Measurements from ENCODE around the gene PAFAH1B1.
"Not testable (repeated sequence)": the region's sequence is repeated elsewhere in the genome, so short reads cannot be mapped to it uniquely, and the experiment has no call there.

PAFAH1B1 gene

DNA sequence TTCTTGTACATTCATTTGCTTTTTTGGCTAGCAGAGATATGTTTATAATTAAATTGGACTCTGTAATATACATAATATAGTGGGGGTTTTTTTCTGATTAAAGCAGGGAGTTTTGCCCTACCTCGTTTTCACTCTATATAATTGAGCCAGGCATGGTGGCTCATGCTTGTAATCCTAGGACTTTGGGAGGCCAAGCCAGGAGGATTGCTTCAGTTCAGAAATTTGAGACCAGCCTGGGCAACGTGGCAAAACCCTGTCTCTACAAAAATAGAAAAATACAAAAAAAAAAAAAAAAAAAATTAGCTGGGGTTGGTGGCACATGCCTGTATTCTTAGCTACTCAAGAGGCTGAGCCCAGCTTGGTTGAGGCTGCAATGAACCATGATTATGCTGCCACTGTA lies 42.2 kb downstream of the PAFAH1B1 start:
- DNase-seq (ENCODE audit: low read depth in 2 of 2): no peak

DNA sequence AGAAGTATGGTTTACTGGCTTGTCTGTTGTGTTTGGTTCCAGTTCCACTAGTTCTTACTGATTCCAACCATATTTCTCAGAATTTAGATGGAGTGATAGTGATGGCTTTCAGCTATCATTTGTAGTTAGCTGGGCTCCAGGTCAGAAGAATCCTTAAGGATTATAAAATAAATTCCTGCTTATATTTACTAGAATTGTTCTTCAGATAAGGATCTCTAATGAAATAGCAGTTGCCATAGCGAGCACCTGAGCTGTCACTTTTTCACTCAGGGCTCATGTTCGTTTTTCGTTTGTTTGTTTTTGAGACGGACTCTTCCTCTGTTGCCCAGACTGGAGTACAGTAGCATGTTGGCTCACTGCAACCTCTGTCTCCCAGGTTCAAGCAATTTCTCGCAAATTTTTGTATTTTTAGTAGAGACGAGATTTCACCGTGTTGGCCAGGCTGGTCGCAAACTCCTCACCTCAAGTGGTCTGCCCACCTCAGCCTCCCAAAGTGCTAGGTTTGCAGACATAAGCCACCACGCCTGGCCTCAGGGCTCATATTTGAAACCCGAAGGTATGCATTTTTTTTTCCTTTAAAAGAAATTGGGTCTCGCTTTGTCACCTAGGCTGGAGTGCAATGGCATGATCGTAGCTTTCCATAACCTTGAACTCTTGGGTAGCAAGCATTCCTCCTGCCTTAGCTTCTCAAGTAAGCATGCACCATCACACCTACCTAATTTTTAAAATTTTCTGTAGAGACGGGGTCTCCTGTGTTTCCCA lies 42.9 kb downstream of the PAFAH1B1 start:
- DNase-seq (ENCODE audit: low read depth in 2 of 2): no peak

- DNase-seq (ENCODE audit: low read depth in 2 of 2): no peak
These were observed 44.0 kb downstream of the PAFAH1B1 start for GRCh38 chr17:2637422-2637821.

- no peak for DNase-seq (ENCODE audit: low read depth in 2 of 2)
These were observed 51.5 kb downstream of the PAFAH1B1 start for GRCh38 chr17:2644971-2645370.

DNA sequence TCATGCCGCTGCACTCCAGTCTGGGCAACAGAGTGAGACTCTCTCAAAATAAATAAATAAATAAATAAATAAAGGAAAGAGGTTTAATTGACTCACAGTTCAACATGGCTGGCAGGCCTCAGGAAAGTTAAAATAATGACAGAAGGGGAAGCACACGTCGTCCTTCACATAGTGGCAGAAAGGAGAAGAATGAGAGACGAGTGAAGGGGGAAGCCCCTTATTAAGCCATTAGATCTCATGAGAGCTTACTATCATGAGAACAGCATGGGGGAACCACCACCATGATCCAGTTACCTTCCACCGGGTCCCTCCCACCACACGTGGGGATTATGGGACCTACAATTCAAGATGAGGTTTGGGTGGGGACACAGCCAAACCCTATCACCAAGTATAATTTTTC lies 54.5 kb downstream of the PAFAH1B1 start:
- DNase-seq (ENCODE audit: low read depth in 2 of 2): no peak

- DNase-seq (ENCODE audit: low read depth in 2 of 2): no peak
These were observed 55.7 kb downstream of the PAFAH1B1 start for GRCh38 chr17:2649191-2649590.

- not testable (repeated sequence) for DNase-seq (ENCODE audit: low read depth in 2 of 2)
These were observed 59.5 kb downstream of the PAFAH1B1 start for GRCh38 chr17:2652911-2653310.

- no peak for DNase-seq (ENCODE audit: low read depth in 2 of 2)
These were observed 62.1 kb downstream of the PAFAH1B1 start for GRCh38 chr17:2655546-2655945.

- no peak for DNase-seq (ENCODE audit: low read depth in 2 of 2)
These were observed 62.8 kb downstream of the PAFAH1B1 start for GRCh38 chr17:2656283-2656682.

- DNase-seq (ENCODE audit: low read depth in 2 of 2): not testable (repeated sequence)
These were observed 65.9 kb downstream of the PAFAH1B1 start for GRCh38 chr17:2659337-2659736.

- not testable (repeated sequence) for DNase-seq (ENCODE audit: low read depth in 2 of 2)
These were observed 67.0 kb downstream of the PAFAH1B1 start for GRCh38 chr17:2660410-2660809.

DNA sequence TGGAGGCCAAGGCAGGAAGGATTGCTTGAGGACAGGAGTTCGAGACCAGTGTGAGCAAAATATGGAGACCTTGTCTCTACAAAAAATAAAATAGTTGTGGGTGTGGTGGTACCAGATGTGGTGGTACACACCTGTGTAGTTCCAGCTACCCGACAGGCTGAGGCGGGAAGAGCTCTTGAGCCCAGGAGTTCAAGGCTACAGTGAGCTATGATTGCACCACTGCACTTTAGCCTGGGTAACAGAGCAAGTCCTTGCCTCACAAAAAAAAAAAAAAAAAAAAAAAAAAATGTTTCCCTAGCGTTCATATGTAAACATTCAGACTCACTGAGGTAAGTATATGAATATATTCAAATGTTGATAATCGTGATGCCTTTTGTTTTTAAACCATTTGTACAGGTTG lies 78.6 kb downstream of the PAFAH1B1 start:
- DNase-seq (ENCODE audit: low read depth in 2 of 2): no peak

DNA sequence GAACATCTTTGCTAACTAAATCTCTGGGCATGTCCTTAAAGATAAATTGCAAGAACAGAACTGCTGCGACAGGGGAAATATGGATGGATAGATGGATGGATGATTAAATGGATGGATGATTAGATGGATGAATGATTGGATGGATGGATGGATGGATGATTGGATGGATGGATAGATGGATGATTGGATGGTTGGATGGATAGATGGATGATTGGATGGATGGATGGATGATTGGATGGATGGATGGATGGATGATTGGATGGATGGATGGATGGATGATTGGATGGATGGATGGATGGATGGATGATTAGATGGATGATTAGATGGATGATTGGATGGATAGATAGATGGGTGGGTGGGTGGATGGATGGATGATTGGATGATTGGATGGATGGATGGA lies 85.8 kb downstream of the PAFAH1B1 start:
- not testable (repeated sequence) for DNase-seq (ENCODE audit: low read depth in 2 of 2)

DNA sequence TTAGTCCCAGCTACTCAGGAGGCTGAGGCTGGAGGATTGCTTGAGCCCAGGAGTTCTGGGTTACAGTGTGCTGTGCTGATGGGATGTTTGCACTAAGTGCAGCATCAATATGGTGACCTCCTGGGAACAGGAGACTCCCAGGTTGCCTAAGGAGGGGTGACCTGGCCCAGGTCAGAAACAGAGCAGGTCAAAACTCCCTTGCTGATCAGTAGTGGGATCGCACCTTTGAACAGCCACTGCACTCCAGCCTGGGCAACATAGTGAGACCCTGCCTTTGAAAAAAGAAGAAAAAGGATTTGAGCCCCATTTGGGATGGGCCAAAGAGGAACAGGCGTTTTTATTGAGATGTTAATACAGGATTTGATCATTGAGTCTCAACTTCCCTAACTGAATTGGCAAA lies 87.5 kb downstream of the PAFAH1B1 start:
- DNase-seq (ENCODE audit: low read depth in 2 of 2): no peak

GRCh38 chr17:2681650-2682049 lies 88.2 kb downstream of the PAFAH1B1 start:
- DNase-seq (ENCODE audit: low read depth in 2 of 2): no peak

DNA sequence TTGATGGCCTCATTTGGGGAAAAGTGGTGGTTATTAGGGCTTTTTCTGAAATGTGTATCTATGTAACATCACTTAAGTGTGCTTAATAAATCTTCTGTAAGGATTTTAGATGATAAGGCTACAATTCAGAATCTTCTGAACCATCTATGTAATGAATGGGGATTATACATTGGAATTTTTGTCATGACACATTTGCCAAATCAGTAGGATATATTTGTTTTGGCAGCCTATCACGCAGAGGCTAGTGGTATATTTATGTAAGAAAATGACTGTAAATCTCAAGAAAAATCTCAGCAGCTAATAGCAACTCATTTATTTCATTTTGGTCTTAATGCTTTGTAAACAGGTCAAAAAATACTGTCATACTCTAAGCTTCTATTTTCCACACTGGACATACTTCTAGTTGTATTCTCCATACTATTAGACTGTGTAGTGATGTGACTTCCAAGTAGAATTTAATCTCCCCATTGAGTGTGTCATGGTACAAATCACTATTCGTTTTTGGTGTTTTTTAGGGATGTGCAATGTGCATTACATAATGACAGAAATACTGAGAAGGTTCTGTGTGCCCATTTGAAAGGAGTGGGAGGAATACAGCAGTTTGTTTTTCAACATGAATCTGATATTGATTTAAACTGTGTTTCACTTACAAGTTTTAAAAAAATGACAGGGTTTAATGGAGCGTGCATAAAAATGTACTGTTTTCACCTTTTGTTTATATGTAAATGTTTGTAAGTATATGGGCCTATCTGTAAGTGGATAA lies 88.9 kb downstream of the PAFAH1B1 start:
- no peak for DNase-seq (ENCODE audit: low read depth in 2 of 2)

- DNase-seq (ENCODE audit: low read depth in 2 of 2): no peak
These were observed 90.5 kb downstream of the PAFAH1B1 start for GRCh38 chr17:2683912-2684311.

DNA sequence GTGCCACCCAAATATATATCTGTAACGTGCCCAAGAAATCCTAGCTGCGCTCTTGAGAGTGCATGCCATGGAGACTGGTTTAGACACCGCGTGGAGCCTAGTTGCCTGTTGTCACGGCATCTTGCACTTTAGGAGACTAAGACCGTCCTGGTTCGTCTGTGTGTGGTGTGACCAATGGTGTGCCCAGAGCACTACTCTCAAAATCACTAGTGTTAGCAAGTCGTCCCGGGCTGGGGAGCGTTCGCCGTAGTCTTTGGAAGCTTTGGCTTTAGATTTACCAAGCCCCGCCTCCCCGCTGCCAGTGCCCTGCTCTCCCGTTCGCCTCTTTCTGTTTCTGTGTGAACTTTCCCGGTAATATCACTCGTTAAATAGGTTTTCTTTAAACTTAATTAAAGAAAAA lies 91.1 kb downstream of the PAFAH1B1 start:
- DNase-seq (ENCODE audit: low read depth in 2 of 2): no peak

GRCh38 chr17:2685696-2686095 lies 92.2 kb downstream of the PAFAH1B1 start:
- DNase-seq (ENCODE audit: low read depth in 2 of 2): no peak

DNA sequence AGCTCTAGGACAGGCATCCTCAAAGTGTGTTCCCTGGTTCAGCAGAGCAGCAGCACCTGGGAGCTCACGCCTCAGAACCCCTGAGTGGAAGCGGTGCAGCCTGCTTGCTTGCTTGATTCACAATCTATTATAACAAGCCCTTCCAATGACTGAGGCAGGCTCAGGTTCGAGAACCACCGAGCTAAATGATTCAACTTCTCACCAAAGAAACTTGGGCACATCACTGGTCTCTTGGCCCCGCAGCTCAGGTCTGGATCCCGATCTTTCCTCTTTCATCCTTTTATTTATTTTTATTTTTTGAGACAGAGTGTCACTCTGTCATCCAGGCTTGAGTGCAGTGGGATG lies 93.6 kb downstream of the PAFAH1B1 start:
- DNase-seq (ENCODE audit: low read depth in 2 of 2): no peak

- DNase-seq (ENCODE audit: low read depth in 2 of 2): no peak
These were observed 95.2 kb downstream of the PAFAH1B1 start for GRCh38 chr17:2688351-2689342.

All from stimulated activated CD4-positive, alpha-beta T cell treated with anti-CD3 and anti-CD28 coated beads, Interleukin-4, amount 100 ng/mL, for 48 hours (primary cell).